Amygdala (tissue), 56 donors: ENCODE data around the gene FRAS1.

Source experiments
- DNase-seq, 56 donors: peaks; one replicate each; lab custom pipeline; 2025; lab: John Stamatoyannopoulos, UW

Gene FRAS1

GRCh38 chr4:78560296-78560963 lies 503.3 kb downstream of the FRAS1 start:
- DNase-seq = no peak

GRCh38 chr4:78561677-78562076 lies 504.6 kb downstream of the FRAS1 start:
- no peak for DNase-seq

DNA sequence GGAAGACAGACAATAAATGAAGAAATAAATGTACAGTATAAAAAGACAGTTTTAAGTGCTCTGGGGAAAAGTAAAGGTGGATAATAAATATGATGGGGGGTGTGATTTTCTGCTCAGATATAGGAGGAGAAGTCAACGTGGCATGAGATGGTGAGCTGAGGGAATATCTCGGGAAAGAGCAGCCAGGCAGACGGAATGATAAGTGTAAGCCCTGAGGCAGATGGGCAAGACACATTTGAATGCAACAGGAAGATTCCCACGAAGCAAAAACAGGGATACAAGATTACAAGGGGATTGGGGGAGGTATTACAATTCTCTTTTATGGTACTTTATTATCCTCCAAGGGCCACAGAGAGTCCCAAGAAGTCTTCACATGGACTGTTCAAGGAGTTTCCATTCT lies 505.6 kb downstream of the FRAS1 start:
- DNase-seq = no peak

GRCh38 chr4:78565971-78566372 lies 508.8 kb downstream of the FRAS1 start:
- DNase-seq = no peak

DNA sequence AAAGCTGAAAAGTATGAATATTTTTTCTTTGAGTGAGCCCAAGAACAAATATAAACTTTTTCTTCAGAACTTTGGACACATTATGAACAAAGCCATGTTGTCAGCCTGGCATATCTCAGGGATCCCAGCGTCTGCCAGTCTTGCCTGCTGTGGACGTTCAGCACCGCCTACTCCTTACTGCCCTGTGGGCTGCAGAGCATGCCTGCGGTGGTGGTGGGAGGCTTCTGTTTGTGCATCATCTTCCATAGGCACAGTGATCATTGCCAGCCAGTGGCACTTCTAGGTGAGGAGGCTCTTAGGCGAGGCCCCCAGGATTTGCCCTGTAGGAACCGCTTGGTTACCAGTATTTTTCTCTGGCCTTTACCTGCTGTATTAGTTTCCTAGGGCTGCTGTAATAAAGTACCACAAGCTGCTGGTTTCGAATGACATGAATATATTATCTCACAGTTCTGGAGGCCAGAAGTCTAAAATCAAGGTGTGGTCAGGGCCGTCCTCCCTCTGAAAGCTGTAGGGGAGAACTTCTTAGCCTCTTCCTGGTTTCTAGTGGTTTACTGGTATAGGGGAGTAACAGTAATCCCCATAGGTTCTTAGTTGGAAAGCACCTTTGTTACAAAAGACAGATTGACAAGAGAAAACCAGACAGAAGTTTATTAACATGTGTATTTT lies 509.8 kb downstream of the FRAS1 start:
- peak in 2 of 56 donors; percentile 4 to 5 for DNase-seq

GRCh38 chr4:78567500-78568060 lies 510.5 kb downstream of the FRAS1 start:
- no peak for DNase-seq

DNA sequence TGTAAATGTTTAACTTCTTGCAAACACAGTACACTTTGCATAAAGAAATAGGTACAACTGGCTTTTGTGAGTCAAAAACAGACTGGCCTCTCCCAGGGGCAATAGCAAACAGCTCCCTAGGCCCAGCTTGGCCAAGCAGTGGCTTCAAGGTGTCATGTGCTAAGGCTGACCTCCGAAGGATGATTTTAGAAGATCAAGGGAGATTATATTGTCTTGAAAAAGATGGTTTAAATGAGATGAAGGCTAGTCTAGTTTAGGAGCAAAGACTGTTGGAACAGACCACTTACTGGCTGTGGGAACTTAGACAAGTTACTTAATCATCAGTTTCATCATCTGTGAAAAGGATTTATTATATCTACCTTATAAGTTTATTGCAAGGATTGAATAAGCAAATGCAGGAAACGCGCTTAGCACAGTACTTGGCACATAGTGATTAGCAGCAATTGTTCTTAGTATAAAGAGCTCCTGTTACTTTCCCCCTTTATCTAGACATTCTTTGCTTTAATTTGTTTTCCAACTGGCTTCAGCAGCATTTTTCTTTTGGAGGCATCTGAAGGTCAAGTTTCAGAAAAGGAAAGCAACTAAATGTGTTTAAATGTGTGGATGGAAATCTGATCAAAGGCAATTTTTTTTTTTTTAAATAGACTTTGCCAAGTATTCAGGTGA lies 511.6 kb downstream of the FRAS1 start:
- no peak for DNase-seq

GRCh38 chr4:78569306-78569821 lies 512.2 kb downstream of the FRAS1 start:
- DNase-seq = no peak

GRCh38 chr4:78570117-78570516 lies 513.0 kb downstream of the FRAS1 start:
- DNase-seq = no peak

DNA sequence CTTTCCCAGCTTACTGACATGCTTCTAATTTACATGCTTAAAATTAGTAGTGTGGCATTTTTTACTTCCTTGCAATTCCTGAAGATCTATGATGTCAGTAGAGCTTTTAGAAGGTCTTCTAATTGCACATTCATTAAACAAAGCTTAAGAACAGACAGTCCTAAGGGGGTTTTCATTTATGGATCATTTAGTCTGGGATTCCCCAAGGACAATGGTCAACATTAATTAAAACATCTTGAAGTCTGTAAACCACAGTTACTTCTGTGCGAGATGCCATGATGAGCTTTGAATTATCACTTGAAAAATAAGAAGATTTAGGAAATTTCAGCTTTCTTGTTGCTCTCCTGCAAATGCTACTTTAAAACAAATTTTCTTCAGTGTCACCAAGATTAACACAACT lies 514.7 kb downstream of the FRAS1 start:
- DNase-seq = no peak

DNA sequence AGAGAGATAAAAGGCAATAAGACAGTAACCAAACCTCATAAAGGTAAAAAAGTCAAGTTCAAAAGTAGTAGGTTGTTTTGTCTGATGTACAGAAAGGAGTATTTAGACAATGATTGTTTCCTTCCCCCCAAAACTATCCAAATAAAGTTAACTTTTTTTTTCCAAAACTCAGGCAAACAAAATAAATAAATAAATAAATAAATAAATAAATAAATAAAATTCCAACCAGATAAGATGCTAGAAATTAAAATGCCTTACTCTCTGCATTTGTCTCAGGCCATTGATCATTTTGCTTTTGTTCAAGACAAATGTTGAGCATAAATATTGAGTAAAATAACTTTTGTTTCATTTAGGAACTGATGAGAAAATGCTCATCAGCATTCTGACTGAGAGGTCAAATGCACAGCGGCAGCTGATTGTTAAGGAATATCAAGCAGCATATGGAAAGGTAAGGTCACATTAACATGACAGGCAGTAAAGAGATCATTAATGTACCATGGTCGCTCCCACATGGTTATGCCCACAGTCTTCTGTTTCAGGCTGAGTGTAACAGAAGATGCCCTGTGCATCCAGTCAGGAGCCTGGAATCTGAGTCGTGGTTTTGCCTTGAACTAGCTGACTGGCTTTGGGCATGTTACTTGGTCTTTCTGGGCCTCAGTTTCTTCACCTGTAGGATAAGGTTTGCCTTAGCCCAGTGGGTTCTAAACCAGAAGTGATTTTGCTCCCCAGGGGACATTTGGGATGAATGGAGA lies 521.7 kb downstream of the FRAS1 start:
- DNase-seq = no peak

DNA sequence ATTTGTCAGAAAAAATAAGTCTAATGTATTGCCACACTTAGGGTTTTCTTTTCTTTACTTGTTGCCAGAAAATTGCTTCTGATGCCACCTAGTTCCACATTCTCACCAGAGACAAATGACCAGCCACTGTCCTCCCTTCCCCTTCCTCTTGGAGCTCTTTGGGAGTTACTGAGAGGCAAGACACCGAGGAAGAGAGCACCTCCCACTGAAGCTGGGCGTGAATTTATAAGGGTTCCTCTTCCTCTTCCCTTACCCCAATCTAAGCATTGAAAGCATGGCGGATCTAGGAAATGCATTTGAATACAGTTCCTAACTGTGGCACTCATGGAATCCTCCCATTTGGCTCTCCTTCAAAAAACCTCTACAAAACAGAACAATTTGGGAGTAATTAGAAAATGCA lies 524.5 kb downstream of the FRAS1 start:
- peak in 1 of 56 donors; percentile 3 for DNase-seq

- no peak for DNase-seq
Measured at GRCh38 chr4:78584863-78585547, 527.9 kb downstream of the FRAS1 start.

GRCh38 chr4:78585633-78586032 lies 528.5 kb downstream of the FRAS1 start:
- no peak for DNase-seq

DNA sequence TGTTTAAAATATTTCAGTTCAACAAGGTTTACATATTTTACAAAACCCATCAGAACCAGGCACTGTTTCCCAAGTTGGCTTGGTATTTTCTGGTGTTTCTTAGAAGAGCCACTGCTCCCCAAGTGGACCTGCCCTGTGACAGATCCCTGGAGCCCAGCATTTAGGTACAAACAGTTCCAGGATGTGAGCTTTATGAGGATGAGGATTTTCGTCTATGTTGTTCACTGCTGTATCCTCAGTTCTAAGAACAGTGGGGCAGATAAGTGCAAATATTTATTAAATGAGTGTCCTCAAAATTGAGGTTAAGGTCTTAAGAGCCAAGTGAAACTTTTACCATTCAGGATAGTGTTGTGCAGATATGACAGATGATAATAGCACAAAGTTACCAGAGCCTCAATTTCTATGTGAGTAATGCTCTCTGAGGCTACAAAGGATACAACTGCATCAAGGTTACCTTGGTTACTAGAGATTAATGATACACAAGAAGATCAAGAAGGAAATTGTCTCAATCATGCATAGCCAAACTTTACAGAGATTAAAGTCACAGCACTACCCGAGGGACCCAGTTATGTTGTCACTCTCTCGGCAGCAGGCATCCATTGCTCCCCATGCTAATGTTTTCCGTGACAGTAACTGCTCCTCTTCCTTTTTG lies 531.9 kb downstream of the FRAS1 start:
- no peak for DNase-seq

DNA sequence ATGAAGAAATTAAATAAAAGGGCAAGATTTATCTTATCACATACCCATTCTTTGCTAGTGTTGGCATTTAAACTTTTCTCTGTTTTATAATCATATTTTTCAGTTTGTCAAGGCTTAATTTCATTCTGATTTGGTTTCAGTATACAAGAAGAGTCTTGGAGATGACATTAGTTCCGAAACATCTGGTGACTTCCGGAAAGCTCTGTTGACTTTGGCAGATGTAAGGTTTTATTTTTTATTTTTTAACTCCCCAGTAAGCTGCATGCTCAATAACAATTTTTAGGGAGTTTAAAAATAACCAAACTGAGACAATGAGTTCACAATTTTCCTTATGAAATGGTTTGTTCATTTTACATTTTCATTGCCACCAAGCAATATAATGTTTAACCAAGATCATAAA lies 534.3 kb downstream of the FRAS1 start:
- DNase-seq = no peak

GRCh38 chr4:78592088-78592783 lies 535.1 kb downstream of the FRAS1 start:
- DNase-seq = no peak
